GM21515 (cell line): ENCODE measurements around the gene SCP2.

Source experiments
- ATAC-seq: cut with Tn5 transposase; IDR thresholded peaks from one replicate; pipeline ENCODE4 v1.9.1; 2021; ENCODE audit not compliant: unreplicated experiment

SCP2 gene

GRCh38 chr1:53066488-53066887 lies 139.4 kb downstream of the SCP2 start:
- no peak for ATAC-seq

GRCh38 chr1:53066891-53067738 lies 140.0 kb downstream of the SCP2 start:
- no peak for ATAC-seq

- no peak for ATAC-seq
These were observed 140.8 kb downstream of the SCP2 start for GRCh38 chr1:53067886-53068285.

GRCh38 chr1:53068314-53069099 lies 141.4 kb downstream of the SCP2 start:
- ATAC-seq = no peak

- no peak for ATAC-seq
These were observed 142.2 kb downstream of the SCP2 start for GRCh38 chr1:53069265-53069662.

GRCh38 chr1:53069663-53070327 lies 142.7 kb downstream of the SCP2 start:
- no peak for ATAC-seq

GRCh38 chr1:53070621-53071020 lies 143.5 kb downstream of the SCP2 start:
- ATAC-seq = no peak

- no peak for ATAC-seq
These were observed 144.2 kb downstream of the SCP2 start for GRCh38 chr1:53071167-53071865.

- no peak for ATAC-seq
These were observed 144.8 kb downstream of the SCP2 start for GRCh38 chr1:53071915-53072314.

- no peak for ATAC-seq
These were observed 146.2 kb downstream of the SCP2 start for GRCh38 chr1:53073287-53073686.

- ATAC-seq = no peak
These were observed 146.8 kb downstream of the SCP2 start for GRCh38 chr1:53073868-53074311.

- no peak for ATAC-seq
These were observed 147.5 kb downstream of the SCP2 start for GRCh38 chr1:53074313-53075154.

- ATAC-seq = no peak
These were observed 148.1 kb downstream of the SCP2 start for GRCh38 chr1:53075206-53075605.

- ATAC-seq = no peak
These were observed 148.7 kb downstream of the SCP2 start for GRCh38 chr1:53075761-53076163.

GRCh38 chr1:53076165-53076564 lies 149.1 kb downstream of the SCP2 start:
- ATAC-seq = no peak

- no peak for ATAC-seq
These were observed 149.9 kb downstream of the SCP2 start for GRCh38 chr1:53076721-53077598.

- no peak for ATAC-seq
These were observed 150.5 kb downstream of the SCP2 start for GRCh38 chr1:53077599-53077965.

- ATAC-seq = no peak
These were observed 151.4 kb downstream of the SCP2 start for GRCh38 chr1:53078333-53079101.
